Measurements from ENCODE around the gene SLC16A11.
"Not testable (repeated sequence)": the region's sequence is repeated elsewhere in the genome, so short reads cannot be mapped to it uniquely, and the experiment has no call there.

SLC16A11 gene

DNA sequence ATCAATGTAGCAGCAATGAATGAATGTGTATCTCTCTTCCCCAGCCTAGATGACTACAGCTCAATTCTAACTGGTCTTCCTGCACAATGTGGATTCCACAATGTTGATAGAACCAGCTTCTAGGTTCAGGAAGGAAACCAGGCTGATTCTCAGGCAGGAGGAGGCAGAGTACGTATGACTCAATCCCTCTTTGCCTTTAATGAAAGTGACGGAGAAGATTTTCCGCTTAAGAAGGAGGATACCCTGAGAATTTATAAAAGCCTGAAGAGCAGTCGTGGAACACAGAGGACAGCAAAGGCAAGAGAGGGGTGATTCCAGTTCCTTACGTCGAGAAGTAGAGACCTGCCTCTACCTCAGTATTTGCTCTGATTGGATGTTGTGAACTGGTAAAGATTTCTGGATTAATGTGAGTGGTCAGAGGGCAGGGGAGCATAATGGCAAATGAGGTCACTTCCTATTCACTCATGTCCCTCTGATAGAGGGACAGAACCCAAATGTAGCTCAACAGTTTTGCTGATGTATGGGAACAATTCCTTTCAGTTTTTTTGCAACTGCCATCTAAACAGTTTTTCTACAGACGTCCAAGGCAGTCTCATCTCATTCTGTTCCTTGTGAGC, 15.0 kb upstream of the SLC16A11 start:
- DNase-seq (ENCODE audit: low spot score) = no peak

DNA sequence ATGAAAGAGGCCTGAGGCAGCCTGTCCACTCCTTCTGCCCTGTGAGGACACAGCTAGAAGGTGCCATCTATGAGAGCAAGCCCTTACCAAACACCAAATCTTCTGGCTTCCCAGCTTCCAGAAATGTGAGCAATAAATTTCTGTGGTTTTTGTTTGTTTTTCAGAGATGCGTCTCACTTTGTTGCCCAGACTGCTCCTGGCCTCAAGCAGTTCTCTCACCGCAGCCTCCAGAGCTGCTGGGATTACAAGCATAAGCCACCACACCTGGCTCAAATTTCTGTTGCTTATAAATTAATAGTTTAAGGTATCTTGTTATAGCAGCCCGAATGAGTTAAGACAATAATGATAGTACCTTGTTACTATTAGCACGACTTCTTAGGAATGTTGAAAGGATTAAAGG, 12.5 kb upstream of the SLC16A11 start:
- no peak for DNase-seq (ENCODE audit: low spot score)

DNA sequence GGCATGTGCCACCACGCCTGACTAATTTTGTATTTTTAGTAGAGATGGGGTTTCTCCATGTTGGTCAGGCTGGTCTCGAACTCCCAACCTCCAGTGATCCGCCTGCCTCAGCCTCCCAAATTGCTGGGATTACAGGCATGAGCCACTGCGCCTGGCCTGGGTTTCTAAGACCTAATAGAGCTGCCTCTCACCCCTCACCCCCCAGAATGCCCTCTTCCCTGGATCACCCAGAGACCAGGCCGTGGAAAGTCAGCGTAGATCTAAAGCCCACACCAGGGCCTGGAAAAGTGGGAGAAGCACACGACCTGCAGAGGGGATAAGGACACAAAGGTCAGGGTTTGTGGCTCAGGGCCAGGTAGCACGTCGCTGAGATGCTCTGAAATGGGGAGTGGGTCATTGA, 6.7 kb upstream of the SLC16A11 start:
- not testable (repeated sequence) for DNase-seq (ENCODE audit: low spot score)

DNA sequence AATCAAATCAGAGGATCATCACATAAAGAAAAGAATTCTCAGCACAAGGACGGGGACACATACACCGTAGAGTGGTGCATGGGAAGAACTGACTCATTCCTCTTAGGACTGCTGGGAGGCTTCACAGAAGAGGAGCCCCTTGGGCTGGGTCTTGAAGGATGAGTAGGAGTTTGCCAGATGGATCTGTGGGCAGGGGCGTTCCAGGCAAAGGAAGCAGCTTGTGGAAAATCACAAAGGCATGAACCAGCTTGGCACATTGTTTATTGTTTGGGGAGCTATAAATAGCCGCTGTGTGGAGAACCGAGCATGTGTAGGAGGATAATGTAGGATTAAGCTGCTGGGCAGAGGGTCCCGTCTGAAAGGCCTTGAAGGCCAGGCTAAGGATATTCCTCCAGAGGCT, 5.1 kb upstream of the SLC16A11 start:
- no peak for DNase-seq (ENCODE audit: low spot score)

GRCh38 chr17:7047566-7047965, 3.7 kb upstream of the SLC16A11 start:
- DNase-seq (ENCODE audit: low spot score) = no peak

DNA sequence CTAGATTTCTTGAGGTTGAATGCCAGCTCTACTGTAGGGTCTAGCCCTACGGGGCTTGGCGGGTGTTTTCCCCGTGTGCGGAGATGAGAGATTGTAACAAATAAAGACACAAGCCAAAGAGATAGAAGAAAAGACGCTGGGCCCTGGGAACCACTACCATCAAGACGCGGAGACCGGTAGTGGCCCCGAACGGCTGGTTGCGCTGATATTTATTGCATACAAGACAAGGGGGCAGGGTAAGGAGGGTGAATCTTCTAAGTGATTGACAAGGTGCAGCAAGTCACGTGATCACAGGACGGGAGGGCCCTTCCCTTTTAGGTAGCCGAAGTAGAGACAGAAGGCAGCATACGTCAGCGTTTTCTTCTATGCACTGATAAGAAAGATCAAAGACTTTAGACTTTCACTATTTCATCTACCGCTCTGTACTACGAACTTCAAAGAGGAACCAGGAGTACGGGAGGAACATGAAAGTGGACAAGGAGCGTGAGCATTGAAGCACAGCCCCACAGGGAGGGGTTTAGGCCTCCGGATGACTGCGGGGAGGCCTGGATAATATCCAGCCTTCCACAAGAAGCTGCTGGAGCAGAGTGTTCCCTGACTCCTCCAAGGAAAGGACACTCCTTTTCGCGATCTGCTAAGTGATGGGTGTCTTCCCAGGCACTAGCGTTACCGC, 3.0 kb upstream of the SLC16A11 start:
- not testable (repeated sequence) for DNase-seq (ENCODE audit: low spot score)

- DNase-seq (ENCODE audit: low spot score) = peak; percentile 81
Measured at GRCh38 chr17:7046127-7046724, 2.3 kb upstream of the SLC16A11 start.

DNA sequence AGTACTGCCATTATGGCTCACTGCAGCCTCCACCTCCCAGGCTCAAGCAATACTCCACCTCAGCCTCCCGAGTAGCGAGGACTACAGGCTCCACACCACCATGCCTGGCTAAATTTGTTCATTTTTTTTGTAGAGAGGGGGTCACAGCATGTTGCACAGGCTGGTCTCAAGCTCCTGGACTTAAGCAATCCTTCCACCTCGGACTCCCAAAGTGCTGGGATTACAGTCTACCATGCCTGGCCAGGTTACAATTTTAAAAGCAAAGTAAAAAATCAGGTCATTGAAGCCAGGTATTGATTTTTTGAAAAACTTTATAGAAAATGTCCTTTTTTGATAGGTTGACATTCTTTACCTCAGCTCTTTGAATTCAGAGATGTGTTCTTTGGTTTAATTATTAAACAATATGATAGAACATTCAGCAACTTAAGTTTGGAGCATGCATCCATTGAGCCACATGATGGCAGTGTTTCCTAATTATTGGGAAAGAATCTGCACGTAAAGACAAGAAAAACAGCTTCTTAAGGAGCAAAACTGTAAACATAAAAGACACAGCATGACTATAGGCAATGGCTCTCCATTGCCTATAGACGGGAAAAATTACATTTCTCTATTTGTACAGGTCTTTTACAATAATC, 1.7 kb upstream of the SLC16A11 start:
- no peak for DNase-seq (ENCODE audit: low spot score)

- DNase-seq (ENCODE audit: low spot score) = peak; percentile 71
Measured at GRCh38 chr17:7043182-7043496, 753 bp downstream of the SLC16A11 start.

DNA sequence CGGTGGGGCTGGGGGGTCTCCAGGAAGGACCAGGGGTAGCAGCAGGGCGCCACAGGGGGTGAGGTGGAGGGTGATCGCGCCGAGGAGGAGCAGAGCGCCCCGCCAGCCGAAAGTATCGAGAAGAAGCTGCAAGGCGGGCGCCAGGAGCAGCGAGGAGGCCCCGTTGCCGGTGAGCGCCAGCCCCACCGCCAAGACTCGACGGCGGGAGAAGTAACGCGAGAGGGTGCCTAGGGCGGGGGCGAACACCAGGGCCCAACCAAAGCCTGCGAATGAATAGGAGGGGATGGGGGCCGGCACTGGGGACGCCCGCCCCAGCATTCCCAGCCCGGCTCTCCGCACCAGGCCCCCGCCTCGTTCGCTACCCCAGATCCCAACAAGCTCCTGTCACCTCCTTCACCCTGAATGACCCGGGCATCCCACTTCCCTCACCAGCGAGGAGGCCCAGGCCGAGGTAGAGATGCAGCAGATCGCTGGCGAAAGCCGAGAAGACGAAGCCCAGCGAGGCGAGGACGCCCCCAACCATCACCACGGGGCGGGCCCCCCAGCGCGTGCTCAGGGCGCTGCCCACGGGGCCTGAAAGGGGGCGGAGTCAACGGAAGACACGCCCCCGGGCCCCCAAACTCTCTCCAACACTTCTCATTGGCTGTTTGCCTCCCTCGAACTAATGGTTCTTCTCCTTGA, 1.3 kb downstream of the SLC16A11 start:
- peak; percentile 74 for DNase-seq (ENCODE audit: low spot score)

- no peak for DNase-seq (ENCODE audit: low spot score)
Measured at GRCh38 chr17:7041607-7042500, 2.0 kb downstream of the SLC16A11 start.

DNA sequence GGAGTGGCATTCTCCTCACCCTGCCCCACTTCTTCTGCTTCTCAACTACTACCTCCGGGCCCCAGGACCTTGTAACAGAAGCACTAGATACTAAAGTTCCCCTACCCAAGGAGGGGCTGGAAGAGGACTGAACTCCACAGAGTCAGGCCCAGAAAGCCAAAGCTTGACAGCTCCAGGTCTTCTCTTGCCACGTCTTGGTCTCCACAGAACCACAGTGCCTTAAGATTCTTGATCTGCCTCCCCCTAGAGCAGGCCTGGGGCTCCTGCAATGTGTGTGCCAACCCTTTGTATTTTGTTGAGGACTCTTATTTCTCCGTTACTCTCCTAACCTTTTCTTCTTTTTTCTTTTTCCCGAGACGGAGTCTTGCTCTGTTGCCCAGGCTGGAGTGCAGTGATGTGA, 4.1 kb downstream of the SLC16A11 start:
- no peak for DNase-seq (ENCODE audit: low spot score)

- DNase-seq (ENCODE audit: low spot score) = no peak
Measured at GRCh38 chr17:7038025-7038862, 5.6 kb downstream of the SLC16A11 start.

DNA sequence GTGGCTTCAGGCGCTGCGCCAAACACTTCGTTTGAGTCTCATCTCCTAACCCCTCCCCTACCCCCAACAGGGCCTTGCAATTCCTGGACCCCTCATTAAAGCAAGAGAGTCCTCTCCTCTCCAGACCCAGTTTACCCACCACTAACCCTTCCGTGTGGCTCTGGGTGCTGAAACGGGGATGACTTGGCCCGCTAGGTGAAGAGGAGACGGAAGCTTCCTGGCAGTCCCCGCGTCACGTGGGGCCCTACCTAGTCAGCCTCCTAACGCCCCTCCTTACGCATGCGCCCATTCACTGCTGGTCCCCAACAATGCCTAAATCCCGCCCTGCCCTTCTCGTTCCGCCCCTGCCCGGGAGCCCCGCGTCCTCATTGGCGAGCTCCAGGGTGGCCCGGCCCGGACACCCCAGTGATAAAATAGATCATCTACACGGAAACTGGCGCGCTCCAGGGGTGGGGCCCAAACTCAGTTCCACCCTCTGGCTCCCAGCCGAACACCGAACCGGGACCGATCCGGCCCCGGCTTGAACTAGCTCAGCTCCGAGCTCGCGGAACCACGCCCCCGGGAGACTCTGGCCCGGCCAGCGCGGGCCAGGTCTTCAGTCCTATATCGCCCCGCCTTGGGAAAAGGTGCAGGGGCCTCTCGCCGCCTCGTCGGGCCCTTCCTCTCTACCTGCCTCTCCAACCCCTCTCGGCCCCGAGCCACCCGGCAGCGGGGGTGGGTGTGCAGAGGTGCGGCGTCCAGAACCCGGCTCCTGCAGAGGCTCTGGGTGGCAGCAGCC, 8.1 kb downstream of the SLC16A11 start, which contains the start of gene SLC16A13:
Gene SLC16A13 (plus strand): TSS at position 425 of the 778 bp plus-strand sequence. CDS start 368 bp downstream, outside the sequence.
- DNase-seq (ENCODE audit: low spot score) = peak; percentile 98

- no peak for DNase-seq (ENCODE audit: low spot score)
Measured at GRCh38 chr17:7034955-7035590, 8.8 kb downstream of the SLC16A11 start.

DNA sequence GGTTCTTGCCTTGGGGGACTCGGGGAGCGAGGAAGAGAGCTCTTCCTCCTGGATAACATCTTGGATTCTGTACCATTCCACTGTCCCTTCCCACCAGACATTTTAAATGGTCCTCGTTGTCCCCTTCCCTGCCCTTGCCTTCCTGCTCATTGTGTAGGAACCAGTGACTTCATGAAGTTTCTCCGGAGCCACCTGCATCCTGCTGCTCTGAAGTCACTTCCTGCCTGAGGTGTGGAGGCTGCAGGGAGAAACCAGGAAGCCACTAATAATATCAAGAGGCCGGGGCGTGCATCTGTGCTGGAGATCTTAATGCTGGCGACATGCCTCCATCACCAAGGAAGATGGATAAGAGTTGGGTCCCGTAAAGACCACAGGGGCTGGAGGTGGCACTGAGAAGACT, 14.2 kb downstream of the SLC16A11 start:
- DNase-seq (ENCODE audit: low spot score) = no peak

DNA sequence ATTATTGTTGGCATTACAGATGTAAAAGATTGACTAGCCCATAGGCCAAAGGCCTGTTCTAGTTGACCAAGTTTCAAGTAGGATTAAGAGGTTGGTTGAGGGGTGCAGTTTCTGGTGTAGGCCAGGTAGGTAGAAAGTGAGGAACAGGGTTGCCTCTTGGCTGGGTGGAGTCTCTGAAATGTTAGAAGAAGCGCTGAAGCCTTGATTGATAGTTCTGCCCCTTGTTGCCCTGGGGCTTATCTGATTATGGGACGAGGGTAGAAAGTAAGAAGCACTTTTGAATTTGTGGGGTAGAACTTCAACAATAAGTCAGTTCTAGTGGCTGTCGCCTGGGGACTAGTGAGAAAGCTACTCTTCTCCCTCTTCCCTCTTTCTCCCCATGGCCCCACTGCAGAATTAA, 14.8 kb downstream of the SLC16A11 start:
- no peak for DNase-seq (ENCODE audit: low spot score)

GRCh38 chr17:7027335-7027734, 16.6 kb downstream of the SLC16A11 start:
- DNase-seq (ENCODE audit: low spot score) = no peak

- DNase-seq (ENCODE audit: low spot score) = peak; percentile 43
Measured at GRCh38 chr17:7026471-7027115, 17.3 kb downstream of the SLC16A11 start.
